ENCODE measurements around the gene BAHCC1.

DNA sequence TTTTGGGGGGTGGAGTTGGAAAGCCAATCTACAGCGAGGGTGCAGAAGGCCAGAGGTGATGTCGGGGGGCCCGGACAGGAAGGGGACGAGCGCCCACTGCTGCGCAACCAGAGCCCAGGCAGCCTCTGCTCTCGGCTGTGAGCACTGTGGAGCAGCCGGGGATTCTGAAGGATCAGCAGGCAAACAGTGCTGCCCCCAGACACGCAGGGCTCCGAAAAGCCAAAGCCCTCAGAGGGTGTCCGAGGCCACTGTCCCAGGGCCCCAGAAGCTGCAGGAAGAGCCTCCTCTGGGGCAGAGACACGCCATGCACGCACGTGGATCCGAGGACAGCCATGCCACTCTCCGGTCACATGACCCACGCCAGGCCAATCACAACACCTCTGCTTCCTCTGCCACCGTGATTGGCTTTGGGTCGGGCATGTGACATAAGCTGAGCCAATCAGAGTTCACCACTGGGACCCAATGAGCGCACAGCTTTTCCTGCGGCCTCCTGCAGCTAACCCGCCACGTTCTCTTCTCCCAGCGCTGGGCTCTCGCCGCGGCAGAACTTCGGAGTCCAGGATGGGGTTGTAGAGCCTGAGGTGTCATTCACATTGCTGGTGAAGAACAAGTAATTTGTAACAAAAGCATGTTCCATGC, 76.7 kb downstream of the BAHCC1 start:
- TF ChIP-seq, protein P1, sequence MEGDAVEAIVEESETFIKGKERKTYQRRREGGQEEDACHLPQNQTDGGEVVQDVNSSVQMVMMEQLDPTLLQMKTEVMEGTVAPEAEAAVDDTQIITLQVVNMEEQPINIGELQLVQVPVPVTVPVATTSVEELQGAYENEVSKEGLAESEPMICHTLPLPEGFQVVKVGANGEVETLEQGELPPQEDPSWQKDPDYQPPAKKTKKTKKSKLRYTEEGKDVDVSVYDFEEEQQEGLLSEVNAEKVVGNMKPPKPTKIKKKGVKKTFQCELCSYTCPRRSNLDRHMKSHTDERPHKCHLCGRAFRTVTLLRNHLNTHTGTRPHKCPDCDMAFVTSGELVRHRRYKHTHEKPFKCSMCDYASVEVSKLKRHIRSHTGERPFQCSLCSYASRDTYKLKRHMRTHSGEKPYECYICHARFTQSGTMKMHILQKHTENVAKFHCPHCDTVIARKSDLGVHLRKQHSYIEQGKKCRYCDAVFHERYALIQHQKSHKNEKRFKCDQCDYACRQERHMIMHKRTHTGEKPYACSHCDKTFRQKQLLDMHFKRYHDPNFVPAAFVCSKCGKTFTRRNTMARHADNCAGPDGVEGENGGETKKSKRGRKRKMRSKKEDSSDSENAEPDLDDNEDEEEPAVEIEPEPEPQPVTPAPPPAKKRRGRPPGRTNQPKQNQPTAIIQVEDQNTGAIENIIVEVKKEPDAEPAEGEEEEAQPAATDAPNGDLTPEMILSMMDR (IDR thresholded peaks at IDR 0.05; ENCODE audit: low read length), result no peak
- no peak for TF ChIP-seq EZH2 (IDR thresholded peaks at IDR 0.05; ENCODE audit: borderline replicate concordance, low read length)

Data from OCI-LY1 (cell line).